Parietal lobe (tissue), 2 donors: ENCODE measurements around the gene RBM46. TPM values are rescaled to one million over a fixed set of nuclear protein-coding genes. Genes with fewer than 3 reads are reported as not detected.

Experiments
- small RNA-seq: library from RNA; depleted of rRNA; stranded (forward); fragments of <200 nt; gene quantifications from one replicate; pipeline ENCODE3, GENCODE V24; 2014; ENCODE audit warnings: low replicate concordance
- total RNA-seq: library from RNA; depleted of rRNA; stranded (reverse); fragments of >200 nt; gene quantifications from one replicate; pipeline ENCODE4 v1.2.3, GENCODE V29; 2014

RBM46 gene
- total RNA-seq = not detected

GRCh38 chr4:154781126-154781982 lies at the start of gene RBM46:
TSS of gene RBM46 (plus strand) at chr4:154781272. CDS start at chr4:154796753, 15,481 bp downstream.

GRCh38 chr4:154743683-154744340 lies 37.3 kb upstream of the RBM46 start, which contains the start of gene LRAT:
TSS of gene LRAT (plus strand) at chr4:154744000. CDS start at chr4:154744327, 327 bp downstream.

Small RNAs within 50 kb of the gene (small RNA-seq; reads per million reads assigned to genes)
- gene RNU2-44P (0.24 reads per million), gene RNU2-66P (0.09 reads per million)

Other genes starting within 250 kb of the RBM46 start
- gene PLRG1, start 230.9 kb upstream of the RBM46 start, total RNA-seq = 98.9 TPM
- not detected for gene FGB, start 218.3 kb upstream of the RBM46 start, total RNA-seq
- 0.94 TPM for gene FGA, start 190.5 kb upstream of the RBM46 start, total RNA-seq
- 0.63 TPM for gene FGG, start 168.6 kb upstream of the RBM46 start, total RNA-seq
- 0.94 TPM for gene LRAT, start 37.3 kb upstream of the RBM46 start, total RNA-seq